A549 (cell line): Measurements from ENCODE around the gene LDLRAD4. TPM values are rescaled to one million over a fixed set of nuclear protein-coding genes. Genes with fewer than 3 reads are reported as not detected.

Source experiments
- ATAC-seq, 2 experiments: fragments of 200-7000 bp in 1 of 2; fragments of >200 bp in 1 of 2; cut with Nextera tagmentation in 1 of 2; cut with Tn5 transposase in 1 of 2; 3 replicates each; pipeline versions ENCODE4 v1.8.0 to v1.9.1; 2018 to 2020; ENCODE audit warnings: mild to moderate bottlenecking in 1 of 2, moderate library complexity in 1 of 2
- CTCF ChIA-PET: fragments of 300-600 bp; sonication (Branson Sonifier 250); formaldehyde crosslinking; extraction: SDS; loops from one replicate; lab custom pipeline; 2021; ENCODE audit warnings: antibody characterized with exemption, inconsistent platforms; lab: Yijun Ruan, JAX
- POLR2A ChIA-PET: fragments of 350-600 bp; formaldehyde crosslinking; extraction: SDS; loops from one replicate; lab custom pipeline; 2021; ENCODE audit warnings: antibody characterized with exemption, inconsistent platforms; lab: Yijun Ruan, JAX
- DNase-seq, 2 experiments: peaks; one replicate each; pipeline versions ENCODE4 v3.0.0 to v3.0.0-alpha.2; 2011 to 2016; ENCODE audit warnings: low read depth in 1 of 2, low spot score in 1 of 2
- FAIRE-seq: peaks from 2 replicates; lab custom pipeline; 2011; peaks lifted over from hg19 to GRCh38; lab: Jason Lieb, UNC
- H3K27ac ChIP-seq, 2 experiments: fragments of >200 bp; sonication (Bioruptor Twin); formaldehyde crosslinking; 3 replicates each; pipeline ENCODE4 v1.5.1; 2016 to 2017
- H3K4me1 ChIP-seq: fragments of >200 bp; sonication (Bioruptor Twin); formaldehyde crosslinking; 3 replicates; pipeline ENCODE4 v1.6.1; 2016
- H3K4me2 ChIP-seq: fragments of >200 bp; sonication (Bioruptor Twin); formaldehyde crosslinking; 3 replicates; pipeline ENCODE4 v1.6.1; 2016
- H3K4me3 ChIP-seq: fragments of >200 bp; sonication (Bioruptor Twin); formaldehyde crosslinking; 3 replicates; pipeline ENCODE4 v1.5.1; 2016
- H3K9me3 ChIP-seq: fragments of >200 bp; sonication (Bioruptor Twin); formaldehyde crosslinking; 3 replicates; pipeline ENCODE4 v1.6.1; 2016
- CEBPB ChIP-seq, 2 experiments: fragments of >200 bp in 1 of 2; sonication (Bioruptor Twin) in 1 of 2; formaldehyde crosslinking in 1 of 2; IDR thresholded peaks; 2 replicates each; pipeline ENCODE4 v1.6.1; 2012 to 2016
- E2F6 ChIP-seq: IDR thresholded peaks from 2 replicates; pipeline ENCODE4 v1.6.1; 2012; ENCODE audit warnings: low read depth, borderline replicate concordance
- FOXS1 ChIP-seq: fragments of 250-450 bp; sonication (Bioruptor Pico); IDR thresholded peaks from 2 replicates; pipeline ENCODE4 v1.5.0; 2020; ENCODE audit warnings: mild to moderate bottlenecking, moderate library complexity
- HDAC2 ChIP-seq: fragments of 200-600 bp; sonication (generic); IDR thresholded peaks from 2 replicates; pipeline ENCODE4 v1.6.1; 2016
- HOXA7 ChIP-seq: fragments of 250-450 bp; sonication (Bioruptor Pico); IDR thresholded peaks from 2 replicates; pipeline ENCODE4 v1.5.0; 2020; ENCODE audit warnings: mild to moderate bottlenecking, moderate library complexity
- JUN ChIP-seq, 2 experiments: fragments of >200 bp; sonication (Bioruptor Twin); formaldehyde crosslinking; IDR thresholded peaks; 2 replicates in 1 of 2; 3 replicates in 1 of 2; pipeline ENCODE4 v1.6.1; 2016 to 2017
- JUNB ChIP-seq: fragments of >200 bp; sonication (Bioruptor Twin); formaldehyde crosslinking; IDR thresholded peaks from 2 replicates; pipeline ENCODE4 v1.6.1; 2016
- MAX ChIP-seq: IDR thresholded peaks from 2 replicates; pipeline ENCODE4 v1.6.1; 2012
- MAZ ChIP-seq: fragments of 150-350 bp; IDR thresholded peaks from 2 replicates; pipeline ENCODE4 v1.6.1; 2014; ENCODE audit warnings: antibody characterized with exemption, low read depth, low read length, borderline replicate concordance
- NR3C1 ChIP-seq: fragments of >200 bp; sonication (Bioruptor Twin); formaldehyde crosslinking; IDR thresholded peaks from 3 replicates; pipeline ENCODE4 v1.6.1; 2017
- POLR2A ChIP-seq: IDR thresholded peaks from 2 replicates; pipeline ENCODE4 v1.6.1; 2012; ENCODE audit warnings: mild to moderate bottlenecking, low read length
- RAD21 ChIP-seq, 2 experiments: fragments of >200 bp in 1 of 2; sonication (Bioruptor Twin) in 1 of 2; formaldehyde crosslinking in 1 of 2; IDR thresholded peaks in 1 of 2; conservative IDR thresholded peaks in 1 of 2; 2 replicates in 1 of 2; 3 replicates in 1 of 2; pipeline ENCODE4 v1.6.1; 2012 to 2018; ENCODE audit warnings: inconsistent platforms in 1 of 2
- RNF2 ChIP-seq: fragments of 200-600 bp; sonication (generic); IDR thresholded peaks from 2 replicates; pipeline ENCODE4 v1.6.1; 2016; ENCODE audit warnings: low read depth, mild to moderate bottlenecking, antibody characterized with exemption, moderate library complexity, borderline replicate concordance
- WGBS: methylation state at CpG from one replicate; pipeline ENCODE4 v1.1.6; 2017; ENCODE audit errors: missing lambda C conversion rate; 5-methylcytosine and 5-hydroxymethylcytosine counted together
- polyA plus RNA-seq, 4 experiments: library from polyadenylated mRNA; depleted of rRNA in 3 of 4; stranded (reverse); fragments of >200 nt; fragmentation: RNase III in 1 of 4; extraction: RNeasy Plus Mini Kit Qiagen cat#74134 plus additional on column Dnase treatment in 1 of 4; gene quantifications; 2 replicates in 3 of 4; 3 replicates in 1 of 4; pipeline ENCODE4 v1.2.3, GENCODE V29; 2011 to 2017
- TF ChIP-seq, protein P1 (sequence below): fragments of 250-450 bp; sonication (Bioruptor Pico); IDR thresholded peaks from 2 replicates; pipeline ENCODE4 v1.5.0; 2021; ENCODE audit warnings: mild to moderate bottlenecking, moderate library complexity, borderline replicate concordance
- TF ChIP-seq, protein P2 (sequence below): fragments of 150-350 bp; IDR thresholded peaks from 2 replicates; pipeline ENCODE4 v1.6.1; 2014; ENCODE audit warnings: low read depth, mild to moderate bottlenecking, low read length
- TF ChIP-seq, protein P3 (sequence below): fragments of >200 bp; sonication (Bioruptor Twin); formaldehyde crosslinking; IDR thresholded peaks from 2 replicates; pipeline ENCODE4 v1.6.1; 2016
- TF ChIP-seq, protein P4 (sequence below): fragments of 250-450 bp; sonication (Bioruptor Pico); IDR thresholded peaks from 2 replicates; pipeline ENCODE4 v1.5.0; 2020; ENCODE audit warnings: low read depth, mild to moderate bottlenecking, moderate library complexity

The LDLRAD4 gene
- polyA plus RNA-seq, 2 of the 4 experiments (the other 2 are of a cell fraction), result 5.2 to 7.6 TPM

- Histone ChIP-seq H3K9me3 (no peaks in the 10 kb centered on the region), H3K4me2 (no peak overlapping the region), H3K4me3 (no peak overlapping the region), H3K27ac (no peak overlapping the region), H3K4me1 (no peaks in the 10 kb centered on the region)
- TF ChIP-seq MAZ (no peak), POLR2A (no peak), E2F6 (no peak), MAX (no peak), JUN (IDR thresholded peaks at IDR 0.05) (no peak), NR3C1 (no peak), CEBPB (IDR thresholded peaks at IDR 0.05) (no peak), RNF2 (no peak), RAD21 (conservative IDR thresholded peaks at IDR 0.05 in 1 of 2, IDR thresholded peaks at IDR 0.05 in 1 of 2) (no peak)
- TF ChIP-seq, protein P1, sequence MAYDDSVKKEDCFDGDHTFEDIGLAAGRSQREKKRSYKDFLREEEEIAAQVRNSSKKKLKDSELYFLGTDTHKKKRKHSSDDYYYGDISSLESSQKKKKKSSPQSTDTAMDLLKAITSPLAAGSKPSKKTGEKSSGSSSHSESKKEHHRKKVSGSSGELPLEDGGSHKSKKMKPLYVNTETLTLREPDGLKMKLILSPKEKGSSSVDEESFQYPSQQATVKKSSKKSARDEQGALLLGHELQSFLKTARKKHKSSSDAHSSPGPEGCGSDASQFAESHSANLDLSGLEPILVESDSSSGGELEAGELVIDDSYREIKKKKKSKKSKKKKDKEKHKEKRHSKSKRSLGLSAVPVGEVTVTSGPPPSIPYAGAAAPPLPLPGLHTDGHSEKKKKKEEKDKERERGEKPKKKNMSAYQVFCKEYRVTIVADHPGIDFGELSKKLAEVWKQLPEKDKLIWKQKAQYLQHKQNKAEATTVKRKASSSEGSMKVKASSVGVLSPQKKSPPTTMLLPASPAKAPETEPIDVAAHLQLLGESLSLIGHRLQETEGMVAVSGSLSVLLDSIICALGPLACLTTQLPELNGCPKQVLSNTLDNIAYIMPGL, result no peak
- TF ChIP-seq, protein P2, sequence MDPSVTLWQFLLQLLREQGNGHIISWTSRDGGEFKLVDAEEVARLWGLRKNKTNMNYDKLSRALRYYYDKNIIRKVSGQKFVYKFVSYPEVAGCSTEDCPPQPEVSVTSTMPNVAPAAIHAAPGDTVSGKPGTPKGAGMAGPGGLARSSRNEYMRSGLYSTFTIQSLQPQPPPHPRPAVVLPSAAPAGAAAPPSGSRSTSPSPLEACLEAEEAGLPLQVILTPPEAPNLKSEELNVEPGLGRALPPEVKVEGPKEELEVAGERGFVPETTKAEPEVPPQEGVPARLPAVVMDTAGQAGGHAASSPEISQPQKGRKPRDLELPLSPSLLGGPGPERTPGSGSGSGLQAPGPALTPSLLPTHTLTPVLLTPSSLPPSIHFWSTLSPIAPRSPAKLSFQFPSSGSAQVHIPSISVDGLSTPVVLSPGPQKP, result no peak
- TF ChIP-seq, protein P3, sequence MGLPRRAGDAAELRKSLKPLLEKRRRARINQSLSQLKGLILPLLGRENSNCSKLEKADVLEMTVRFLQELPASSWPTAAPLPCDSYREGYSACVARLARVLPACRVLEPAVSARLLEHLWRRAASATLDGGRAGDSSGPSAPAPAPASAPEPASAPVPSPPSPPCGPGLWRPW, result no peak
- ChIA-PET CTCF (interaction anchor here (1.2 kb wide), 1 partner anchor 44 kb away, joined by 3 read pairs; no protein-coding TSS in a partner anchor), POLR2A (no interaction called here)
- WGBS, result 87% methylated on average over 3 of the region's 3 CpGs
- no peak for ATAC-seq
- DNase-seq, result no peak
- no peak for FAIRE-seq
Observed at GRCh38 chr18:13587937-13588336, 369.4 kb downstream of the LDLRAD4 start.

DNA sequence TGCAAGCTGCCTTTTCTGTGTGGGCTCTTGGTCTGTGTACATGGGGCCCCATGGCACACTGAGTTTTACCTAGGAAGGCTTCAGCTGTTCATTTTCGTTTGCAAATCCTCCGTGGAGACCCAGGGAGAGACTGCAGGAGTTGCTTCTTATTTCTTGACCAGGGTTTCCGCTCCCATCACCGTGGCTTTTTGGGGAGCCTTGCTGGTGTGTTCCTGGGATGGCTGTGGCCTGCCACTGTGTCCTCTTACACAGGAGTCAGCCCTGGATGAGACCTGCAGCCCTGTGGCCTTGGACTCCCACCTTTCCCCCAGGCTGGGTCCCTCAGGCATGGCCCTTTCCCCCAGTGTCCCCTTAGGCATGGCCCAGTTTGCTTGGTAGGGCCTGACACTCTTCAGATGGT is 370.8 kb downstream of the LDLRAD4 start:
- DNase-seq (no peak), ATAC-seq (no peak), FAIRE-seq (no peak)
- CTCF ChIA-PET, result no interaction called here
- Histone ChIP-seq H3K4me1 (no peaks in the 10 kb centered on the region), H3K9me3 (no peaks in the 10 kb centered on the region), H3K4me2 (no peak overlapping the region), H3K4me3 (no peak overlapping the region), H3K27ac (no peak overlapping the region)
- POLR2A ChIA-PET, result no interaction called here
- WGBS, result 20% methylated on average over 1 of the region's 4 CpGs
- TF ChIP-seq HDAC2, result no peak
- TF ChIP-seq HOXA7 (CRISPR knock-in tag), result no peak
- TF ChIP-seq, protein P4, sequence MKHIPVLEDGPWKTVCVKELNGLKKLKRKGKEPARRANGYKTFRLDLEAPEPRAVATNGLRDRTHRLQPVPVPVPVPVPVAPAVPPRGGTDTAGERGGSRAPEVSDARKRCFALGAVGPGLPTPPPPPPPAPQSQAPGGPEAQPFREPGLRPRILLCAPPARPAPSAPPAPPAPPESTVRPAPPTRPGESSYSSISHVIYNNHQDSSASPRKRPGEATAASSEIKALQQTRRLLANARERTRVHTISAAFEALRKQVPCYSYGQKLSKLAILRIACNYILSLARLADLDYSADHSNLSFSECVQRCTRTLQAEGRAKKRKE (CRISPR knock-in tag), result no peak
- no peak for TF ChIP-seq JUNB

GRCh38 chr18:13589943-13590342 is 371.4 kb downstream of the LDLRAD4 start:
- WGBS, result 87% methylated on average over 9 of the region's 9 CpGs
- Histone ChIP-seq H3K4me2 (no peak overlapping the region), H3K27ac (no peak overlapping the region), H3K4me1 (no peaks in the 10 kb centered on the region), H3K9me3 (no peaks in the 10 kb centered on the region), H3K4me3 (no peak overlapping the region)
- TF ChIP-seq FOXS1 (CRISPR knock-in tag) (no peak), RAD21 (conservative IDR thresholded peaks at IDR 0.05 in 1 of 2, IDR thresholded peaks at IDR 0.05 in 1 of 2) (no peak), HOXA7 (CRISPR knock-in tag) (no peak)
- FAIRE-seq (no peak), DNase-seq (no peak), ATAC-seq (no peak)
- POLR2A ChIA-PET, result no interaction called here
- CTCF ChIA-PET, result no interaction called here
